Body of pancreas (tissue), 4 donors: ENCODE results near the gene EFCAB13.

ENCODE experiments used
- POLR2A ChIP-seq, 3 donors: fragments of 450-650 bp; IDR thresholded peaks; one replicate each; pipeline ENCODE4 v1.6.1; 2016; ENCODE audit warnings: antibody characterized with exemption in 3 of 3, mild to moderate bottlenecking in 2 of 3
- TF ChIP-seq, protein P1 (sequence below), 7 experiments: fragments of 450-650 bp in 4 of 7; fragments of 200-600 bp in 3 of 7; sonication (generic) in 3 of 7; IDR thresholded peaks; one replicate each; pipeline ENCODE4 v1.5.1; 2016 to 2019; ENCODE audit warnings: antibody characterized with exemption in 7 of 7

DNA sequence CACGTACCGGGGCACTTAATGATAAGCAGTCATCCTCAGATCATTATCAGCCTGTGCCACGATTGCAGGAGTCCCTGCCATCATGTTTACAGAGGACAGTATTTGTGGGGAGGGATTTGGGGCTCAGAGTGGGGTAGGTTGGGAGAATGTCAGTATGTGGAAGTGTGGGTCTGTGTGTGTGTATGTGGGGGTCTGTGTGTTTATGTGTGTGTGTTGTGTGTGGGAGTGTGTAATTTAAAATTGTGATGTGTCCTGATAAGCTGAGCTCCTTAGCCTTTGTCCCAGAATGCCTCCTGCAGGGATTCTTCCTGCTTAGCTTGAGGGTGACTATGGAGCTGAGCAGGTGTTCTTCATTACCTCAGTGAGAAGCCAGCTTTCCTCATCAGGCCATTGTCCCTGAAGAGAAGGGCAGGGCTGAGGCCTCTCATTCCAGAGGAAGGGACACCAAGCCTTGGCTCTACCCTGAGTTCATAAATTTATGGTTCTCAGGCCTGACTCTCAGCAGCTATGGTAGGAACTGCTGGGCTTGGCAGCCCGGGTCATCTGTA lies 13.5 kb upstream of the EFCAB13 start:
- TF ChIP-seq, protein P1, sequence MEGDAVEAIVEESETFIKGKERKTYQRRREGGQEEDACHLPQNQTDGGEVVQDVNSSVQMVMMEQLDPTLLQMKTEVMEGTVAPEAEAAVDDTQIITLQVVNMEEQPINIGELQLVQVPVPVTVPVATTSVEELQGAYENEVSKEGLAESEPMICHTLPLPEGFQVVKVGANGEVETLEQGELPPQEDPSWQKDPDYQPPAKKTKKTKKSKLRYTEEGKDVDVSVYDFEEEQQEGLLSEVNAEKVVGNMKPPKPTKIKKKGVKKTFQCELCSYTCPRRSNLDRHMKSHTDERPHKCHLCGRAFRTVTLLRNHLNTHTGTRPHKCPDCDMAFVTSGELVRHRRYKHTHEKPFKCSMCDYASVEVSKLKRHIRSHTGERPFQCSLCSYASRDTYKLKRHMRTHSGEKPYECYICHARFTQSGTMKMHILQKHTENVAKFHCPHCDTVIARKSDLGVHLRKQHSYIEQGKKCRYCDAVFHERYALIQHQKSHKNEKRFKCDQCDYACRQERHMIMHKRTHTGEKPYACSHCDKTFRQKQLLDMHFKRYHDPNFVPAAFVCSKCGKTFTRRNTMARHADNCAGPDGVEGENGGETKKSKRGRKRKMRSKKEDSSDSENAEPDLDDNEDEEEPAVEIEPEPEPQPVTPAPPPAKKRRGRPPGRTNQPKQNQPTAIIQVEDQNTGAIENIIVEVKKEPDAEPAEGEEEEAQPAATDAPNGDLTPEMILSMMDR (IDR thresholded peaks at IDR 0.05), result no peak
- no peak for TF ChIP-seq POLR2A (IDR thresholded peaks at IDR 0.05)
